T-helper 1 cell treated with Interleukin-12 subunit alpha and Interleukin-12 subunit beta and Interleukin-4 antibody, amounts not matched to agents 30 ng/mL and 1 ng/mL, for 36 hours (primary cell): ENCODE results near the gene SLCO2A1. TPM values are rescaled to one million over a fixed set of nuclear protein-coding genes. Genes with fewer than 3 reads are reported as not detected.

Experiments
- intact Hi-C: fragments of 100-400 bp; cut with micrococcal nuclease; formaldehyde crosslinking; loops from one replicate; pipeline ENCODE4 v1.15.1; 2024
- total RNA-seq: library from RNA; stranded (reverse); gene quantifications from 2 replicates; pipeline ENCODE4 v1.2.3, GENCODE V29; 2022

Gene SLCO2A1
- total RNA-seq, 1 donor from 2014 or later, result not detected

DNA sequence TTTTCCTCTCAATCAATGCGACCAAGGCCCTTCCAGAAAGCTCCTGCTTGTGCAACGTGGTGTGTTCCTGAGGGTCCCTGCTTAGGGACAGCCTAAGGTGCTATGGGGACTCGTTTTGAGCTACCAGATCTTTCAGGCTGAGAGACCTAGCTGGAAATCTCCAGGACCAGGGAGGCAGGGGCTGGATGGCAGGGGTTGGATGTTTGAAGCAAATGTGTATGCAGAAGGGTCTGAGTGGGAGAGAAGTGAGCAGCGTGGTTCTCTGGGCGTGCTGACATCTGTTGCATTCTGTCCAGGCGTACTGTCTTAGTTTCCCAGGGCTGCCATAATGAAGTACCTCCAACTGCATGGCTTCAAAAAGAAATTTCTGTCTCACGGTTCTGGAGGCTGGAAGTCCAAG, 31.7 kb upstream of the SLCO2A1 start:
- intact Hi-C loops, result no loop called here

DNA sequence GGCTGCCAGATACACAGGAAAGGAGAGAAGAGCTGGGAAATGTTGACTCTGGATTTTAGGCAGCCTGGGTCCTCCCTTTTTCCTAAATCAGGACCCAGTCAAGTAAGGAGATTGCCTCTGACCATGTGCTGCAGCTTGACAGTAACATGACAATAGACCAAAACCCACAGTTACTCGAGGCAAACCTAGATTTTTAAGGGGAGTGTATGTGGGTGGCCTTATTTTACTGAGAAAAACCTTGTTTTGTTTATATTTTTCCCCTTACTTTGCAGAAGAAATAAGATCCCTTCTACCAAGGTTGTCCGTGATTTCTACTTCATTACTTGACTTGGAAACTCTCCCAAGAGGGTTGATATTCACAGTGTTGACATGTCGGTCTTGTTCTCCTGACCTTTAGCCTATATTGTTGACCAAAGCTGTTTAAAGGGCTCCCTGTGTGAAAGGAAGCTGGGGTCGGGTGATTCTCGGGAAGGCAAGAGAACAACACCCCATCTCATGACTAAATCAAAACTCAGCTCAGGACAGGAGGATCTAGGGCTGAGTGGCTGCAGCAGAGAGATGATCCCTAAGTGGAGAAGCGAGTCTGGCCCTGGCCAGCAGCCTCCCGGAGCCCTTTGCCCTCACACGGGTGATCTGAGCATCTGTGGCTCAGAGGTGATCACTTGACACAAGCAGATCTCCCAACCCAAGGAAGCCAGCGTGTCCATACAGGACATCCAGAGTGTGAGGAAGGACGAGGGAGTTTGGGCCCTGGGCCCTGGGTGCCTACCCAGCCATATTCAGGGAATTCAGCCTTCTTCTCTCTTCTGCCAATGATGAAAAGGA, 31.0 kb upstream of the SLCO2A1 start:
- intact Hi-C loops, result no loop called here

DNA sequence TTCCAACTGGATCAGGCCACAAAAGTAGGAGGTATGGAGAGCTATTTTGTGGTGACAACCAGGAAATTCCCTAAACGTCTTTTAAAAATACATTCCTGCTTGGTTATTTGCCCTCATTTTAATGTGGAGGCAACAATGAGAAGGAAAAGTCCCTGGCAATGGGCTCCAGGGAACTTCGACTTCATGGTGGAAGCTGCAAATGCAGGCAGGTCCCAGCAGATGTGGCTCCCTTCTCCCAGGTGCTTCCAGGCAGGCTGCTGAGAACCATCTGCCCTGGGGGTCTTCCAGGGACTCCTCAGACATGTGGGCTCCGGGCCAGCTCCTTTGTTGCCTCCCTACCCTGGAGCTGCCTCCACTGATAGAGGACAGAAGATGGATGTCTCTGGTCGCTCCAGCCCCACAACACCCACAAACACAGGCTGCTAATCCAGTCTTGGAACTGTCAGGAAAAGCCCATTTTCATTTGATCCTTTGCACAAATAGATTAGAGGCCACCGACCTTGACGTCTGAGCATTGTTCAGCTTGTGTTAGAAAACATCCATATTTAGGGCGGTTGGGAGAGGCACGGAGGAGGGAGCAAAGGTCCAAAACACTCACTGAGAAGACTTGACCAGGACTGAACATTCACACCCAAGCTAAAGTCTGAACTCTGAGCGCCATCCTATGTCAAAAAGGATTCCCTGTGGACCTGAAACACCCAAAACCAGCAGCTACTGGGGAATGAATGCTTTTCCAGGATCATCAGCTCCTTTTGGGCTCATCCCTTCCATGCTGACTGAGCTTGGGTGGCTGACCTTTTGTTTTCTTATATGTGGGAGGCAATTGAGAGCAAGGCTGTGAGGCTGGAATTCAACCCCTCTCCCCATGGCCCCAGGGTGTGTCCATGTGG, 30.2 kb upstream of the SLCO2A1 start:
- intact Hi-C loops, result no loop called here

DNA sequence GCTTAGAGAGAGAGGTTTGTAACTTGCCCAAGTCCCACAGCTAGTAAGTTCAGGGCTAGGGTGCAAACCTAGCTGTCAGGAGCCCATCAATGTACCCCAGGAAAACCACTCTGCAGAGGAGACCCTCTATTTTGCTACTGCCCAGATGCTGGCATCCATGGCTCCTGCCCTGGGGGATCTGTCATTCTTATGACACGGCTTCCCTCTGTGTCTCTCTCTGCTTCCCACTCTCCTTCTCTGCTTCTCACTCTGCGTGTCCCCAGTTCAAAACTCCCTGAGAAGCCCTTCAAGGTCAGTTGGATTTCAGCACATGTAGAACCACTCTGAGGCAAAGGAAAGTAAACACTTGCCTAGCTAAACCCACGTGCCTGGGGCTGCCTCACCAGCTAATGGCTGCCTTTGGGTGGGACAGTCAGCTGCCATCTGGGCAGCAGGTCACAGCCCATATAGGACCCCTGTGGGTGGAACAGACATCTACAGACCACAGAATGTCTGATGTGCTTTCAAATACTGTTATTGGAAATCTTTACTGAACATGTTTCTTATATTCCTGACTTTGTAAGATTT, 29.4 kb upstream of the SLCO2A1 start:
- intact Hi-C loops, result no loop called here

DNA sequence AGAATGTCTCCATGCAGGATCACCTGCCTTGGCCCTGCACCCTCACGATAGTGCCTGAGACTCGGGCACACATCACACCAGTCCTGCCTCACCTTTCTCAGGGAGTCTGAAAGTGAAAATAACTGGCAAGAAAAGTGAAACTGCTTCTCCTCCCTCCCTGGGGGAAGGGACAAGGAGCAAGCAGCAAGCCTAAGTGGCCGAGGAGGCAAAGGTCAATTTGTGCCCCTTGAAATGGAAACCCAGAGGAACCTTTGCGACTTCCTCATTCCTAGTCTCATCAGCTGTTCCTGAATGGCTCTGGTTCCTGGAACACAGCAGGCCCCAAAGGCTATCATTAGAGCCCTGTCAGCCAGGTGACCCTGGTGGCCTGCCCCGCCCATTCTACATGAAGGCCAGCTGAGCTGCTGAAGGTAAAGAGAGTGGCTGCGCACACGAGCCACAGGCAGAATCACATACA, 28.0 kb upstream of the SLCO2A1 start:
- intact Hi-C loops, result no loop called here

DNA sequence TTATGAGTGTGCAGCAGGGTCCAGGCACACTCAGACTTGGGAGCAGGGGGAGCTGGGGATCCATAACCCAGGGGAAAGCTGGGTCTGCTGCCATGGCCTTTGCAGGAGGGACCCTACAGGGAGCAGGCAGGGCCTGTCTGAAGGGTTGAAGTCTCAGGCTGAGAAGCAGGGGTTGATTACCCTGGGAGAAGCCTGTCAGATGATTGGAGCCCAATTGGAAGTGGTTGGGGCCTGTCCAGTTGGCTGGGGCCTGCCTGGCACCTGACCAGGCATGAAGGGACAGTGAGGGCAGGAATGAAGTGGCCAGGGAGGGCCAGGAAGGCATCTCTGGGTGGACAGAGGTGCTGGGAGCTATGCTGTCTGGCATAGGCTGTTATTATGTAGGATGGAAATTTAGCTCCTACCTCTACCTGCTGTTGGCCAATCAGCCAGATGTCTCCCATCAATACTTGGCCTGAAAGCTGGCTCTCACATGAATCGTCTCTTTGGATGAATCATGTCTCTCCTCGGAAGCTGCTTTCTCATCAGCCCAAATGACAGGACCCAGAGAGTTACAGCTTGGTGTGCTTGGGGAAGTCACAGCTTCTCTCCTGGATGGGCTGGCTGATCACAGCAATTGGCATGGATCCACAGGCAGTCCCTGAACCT, 27.4 kb upstream of the SLCO2A1 start:
- intact Hi-C loops, result no loop called here

DNA sequence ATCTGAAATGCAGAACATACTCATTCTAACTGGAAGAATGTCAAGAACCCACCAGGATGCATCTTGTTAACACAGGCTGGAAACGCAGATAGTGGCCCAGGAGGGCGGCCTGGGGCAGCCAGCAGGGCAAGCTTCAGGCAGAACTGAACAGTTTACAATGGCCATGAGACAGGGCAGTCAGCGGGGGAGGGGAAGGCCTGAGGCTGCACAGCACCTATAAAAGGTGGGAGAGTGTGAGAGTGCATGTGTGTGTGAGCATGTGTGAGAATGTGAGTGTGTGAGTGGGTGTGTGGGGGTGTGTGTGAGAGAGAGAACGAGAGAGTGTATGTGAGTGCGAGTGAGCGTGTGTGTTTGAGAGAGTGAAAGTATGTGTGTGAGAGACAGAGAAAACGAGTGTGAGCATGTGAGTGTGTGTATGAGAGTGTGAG, 26.8 kb upstream of the SLCO2A1 start:
- intact Hi-C loops, result no loop called here

DNA sequence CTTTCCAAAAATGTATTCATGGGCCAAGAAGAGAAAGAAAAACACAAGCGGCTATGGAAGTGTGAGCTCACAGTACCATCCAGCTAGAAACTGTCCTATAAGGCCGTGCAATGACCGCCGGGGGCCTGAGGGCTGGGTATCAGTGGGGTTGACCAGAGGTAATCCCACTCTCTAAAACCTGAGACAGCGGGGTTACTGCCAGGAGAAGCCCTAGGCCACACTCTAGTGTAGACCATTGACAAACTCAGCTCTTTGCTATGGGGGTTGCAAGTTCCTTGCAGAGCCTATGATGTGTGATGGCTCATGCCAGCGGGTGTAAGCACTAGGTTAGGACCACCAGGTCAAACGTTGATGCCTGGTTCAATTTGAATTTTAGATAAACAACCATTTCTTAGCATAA, 25.9 kb upstream of the SLCO2A1 start:
- intact Hi-C loops, result no loop called here

DNA sequence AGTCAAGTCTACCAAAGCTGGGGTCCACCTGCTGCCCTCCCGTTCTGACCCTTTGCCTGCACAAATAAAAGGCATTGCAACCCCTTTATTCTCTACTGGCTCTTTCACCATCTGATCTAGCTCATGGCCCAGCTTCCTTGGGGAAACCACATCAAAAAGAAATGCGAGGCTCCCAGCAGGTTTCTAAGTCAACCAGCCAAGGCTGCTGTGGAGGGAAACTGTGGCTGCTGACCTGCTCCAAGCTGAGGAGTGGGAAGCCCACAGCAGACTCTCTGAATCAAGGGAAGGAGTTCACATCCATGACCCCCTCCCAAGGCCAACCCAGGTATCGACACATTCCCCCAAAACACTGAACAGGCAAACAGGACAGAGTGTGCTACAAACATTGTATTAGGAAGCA, 25.2 kb upstream of the SLCO2A1 start:
- intact Hi-C loops, result no loop called here

DNA sequence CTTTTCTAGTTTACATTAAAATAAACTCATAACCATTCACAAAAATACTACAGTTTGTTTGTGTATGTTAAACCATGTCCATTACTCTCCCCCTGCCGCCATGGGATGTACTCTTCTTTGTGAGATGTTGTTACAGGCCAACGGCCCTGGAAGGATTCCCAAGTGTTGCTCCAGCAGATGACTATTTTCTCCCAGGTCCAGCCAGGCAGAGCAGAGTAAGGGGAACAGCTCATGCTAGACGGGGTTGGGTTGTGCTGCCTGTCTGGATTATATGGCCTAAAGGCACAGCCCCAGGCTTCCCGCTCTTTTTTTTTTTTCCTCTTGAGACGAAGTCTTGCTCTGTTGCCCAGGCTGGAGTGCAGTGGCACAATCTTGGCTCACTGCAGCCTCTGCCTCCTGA, 24.5 kb upstream of the SLCO2A1 start:
- intact Hi-C loops, result no loop called here

DNA sequence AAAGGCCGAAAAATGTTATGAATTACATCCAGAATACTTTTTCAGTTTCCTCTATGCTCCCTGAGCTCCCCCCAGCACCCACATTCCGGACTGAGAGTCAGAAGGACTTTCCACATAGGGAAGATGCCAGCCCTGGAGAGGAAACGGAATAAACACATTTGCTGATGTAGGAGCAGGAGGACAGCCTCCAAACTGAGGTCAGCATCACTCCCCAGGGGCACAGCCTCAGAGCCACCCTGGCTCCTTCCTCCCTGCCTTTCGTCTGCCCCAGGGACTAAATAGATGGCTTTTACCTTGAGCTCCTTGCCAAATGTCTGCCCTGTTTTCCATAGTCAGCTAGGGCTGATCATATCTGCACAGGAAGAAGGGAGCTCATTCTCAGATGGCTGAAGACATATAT, 22.6 kb upstream of the SLCO2A1 start:
- intact Hi-C loops, result no loop called here

DNA sequence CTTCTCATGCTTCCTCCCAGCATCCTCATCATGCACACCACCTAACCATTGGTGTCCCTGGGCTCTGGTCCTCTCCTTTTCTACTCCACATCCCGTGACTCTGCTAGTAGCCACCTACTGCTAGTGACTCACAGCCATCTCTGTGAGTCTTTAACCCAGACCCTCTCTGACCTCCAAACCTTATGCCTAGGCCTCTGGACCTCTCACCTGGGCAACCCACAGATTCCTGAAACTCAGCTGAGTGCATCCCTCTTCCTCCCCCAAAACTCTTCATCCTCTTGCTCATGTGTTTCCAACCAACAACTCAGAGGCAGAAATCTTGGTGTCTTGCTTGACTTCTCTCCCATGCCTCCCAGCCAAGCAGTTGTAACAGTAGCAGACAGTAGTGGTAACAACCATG, 20.0 kb upstream of the SLCO2A1 start:
- intact Hi-C loops, result no loop called here

DNA sequence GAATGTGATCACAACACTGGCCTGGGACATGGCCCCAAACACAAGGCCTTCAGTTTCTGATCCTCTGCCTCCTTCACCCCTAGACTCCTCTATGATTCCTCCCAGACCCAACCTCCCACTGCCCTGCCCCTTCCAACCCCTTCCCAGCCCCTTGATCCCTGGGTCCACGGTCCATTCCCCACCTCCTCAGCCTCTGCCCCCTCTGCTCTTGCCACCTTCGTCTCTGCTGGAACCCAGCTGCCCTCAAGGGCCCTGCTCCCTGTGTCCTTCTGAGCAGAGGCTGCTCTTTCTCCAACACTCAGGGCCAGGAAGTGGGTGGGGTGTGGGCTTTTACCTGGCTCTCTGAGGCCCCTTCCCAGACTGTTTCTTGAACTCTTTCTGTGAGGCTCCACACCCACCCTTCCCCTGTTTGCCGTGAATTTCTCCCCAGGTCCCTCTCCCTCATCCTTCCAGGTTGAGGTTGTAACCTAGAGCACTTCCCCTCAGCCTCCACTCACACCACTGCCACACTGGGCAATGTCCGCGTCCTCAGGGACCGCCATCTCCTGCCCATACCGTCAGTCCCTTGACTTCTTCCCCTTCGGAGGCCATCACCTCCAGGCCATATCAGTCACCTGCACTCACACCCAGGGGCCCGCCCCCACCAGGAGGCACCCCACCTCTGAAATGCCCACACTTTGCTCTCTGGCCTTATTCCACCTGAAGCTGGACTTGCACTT, 18.7 kb upstream of the SLCO2A1 start:
- intact Hi-C loops, result no loop called here

DNA sequence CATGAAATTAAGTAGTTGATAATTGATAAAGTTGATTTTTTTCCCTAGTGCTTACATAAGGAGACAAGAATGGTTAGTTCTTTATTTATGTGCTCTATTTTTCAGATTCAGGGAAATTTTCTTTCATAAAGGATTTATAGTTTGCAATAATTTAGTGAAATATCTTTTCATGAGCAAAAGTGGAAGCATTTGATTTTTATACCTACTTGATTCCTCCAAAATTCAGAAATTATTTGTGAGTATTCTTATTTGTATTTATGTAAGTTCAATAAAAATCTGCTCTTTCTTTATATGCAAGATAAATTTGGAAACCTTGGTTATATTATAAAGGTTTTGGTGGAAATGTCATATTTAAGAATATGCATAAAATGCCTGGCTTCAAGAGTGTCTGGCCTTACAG, 14.7 kb upstream of the SLCO2A1 start:
- intact Hi-C loops, result no loop called here

DNA sequence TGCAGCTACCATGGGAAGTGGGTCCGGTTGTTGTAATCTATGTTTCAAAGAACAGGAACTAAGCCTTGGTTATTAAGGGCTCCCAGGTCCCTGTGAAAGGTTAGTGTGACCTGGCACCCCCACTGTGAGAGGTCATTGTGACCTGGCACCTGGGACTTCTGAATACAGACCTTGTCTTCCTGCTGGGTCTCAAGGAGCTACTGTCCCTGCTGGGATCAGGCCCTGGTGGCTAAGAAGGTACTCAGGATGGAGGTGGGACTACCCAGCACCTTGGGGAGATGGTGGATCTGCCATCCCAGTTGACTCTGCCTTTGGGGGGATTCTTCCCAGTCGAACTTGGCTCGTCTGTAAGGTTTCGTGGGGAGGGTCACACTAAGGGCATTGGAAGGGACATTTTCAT, 10.3 kb upstream of the SLCO2A1 start:
- intact Hi-C loops, result no loop called here

DNA sequence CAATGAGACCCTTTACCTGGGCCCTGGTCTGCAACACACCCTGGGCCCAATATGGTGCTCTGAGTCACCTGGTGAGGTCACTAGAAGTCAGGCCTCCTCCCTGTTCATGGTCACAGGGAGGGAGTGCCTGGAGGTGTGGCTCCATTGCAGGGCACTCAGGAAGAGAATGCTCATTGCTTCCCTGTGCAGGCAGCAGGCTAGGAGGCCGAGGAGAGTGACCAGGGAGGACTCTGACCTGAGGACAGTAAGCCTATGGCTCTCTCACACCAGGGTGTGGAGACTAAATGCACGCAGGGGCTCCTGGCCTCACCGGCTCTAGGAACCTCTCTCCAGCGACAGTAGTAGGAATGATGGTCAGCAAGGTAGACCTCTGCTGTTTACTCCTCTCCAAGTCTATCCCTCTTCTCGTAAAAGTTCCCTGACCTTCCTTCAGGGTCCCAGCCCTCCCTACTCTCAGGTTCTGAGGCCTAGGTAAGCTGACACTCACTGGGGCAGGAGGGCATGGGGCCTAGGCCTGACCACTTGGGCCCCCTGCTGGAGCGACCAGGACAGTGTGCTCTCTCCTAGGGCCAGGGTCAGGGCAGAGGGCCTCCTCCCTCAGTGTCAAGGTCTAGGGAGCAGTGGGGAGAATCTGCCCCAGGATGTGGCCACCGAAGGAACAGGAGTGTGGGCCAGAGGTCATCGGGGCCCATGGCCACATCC, 9.6 kb upstream of the SLCO2A1 start:
- intact Hi-C loops, result no loop called here

DNA sequence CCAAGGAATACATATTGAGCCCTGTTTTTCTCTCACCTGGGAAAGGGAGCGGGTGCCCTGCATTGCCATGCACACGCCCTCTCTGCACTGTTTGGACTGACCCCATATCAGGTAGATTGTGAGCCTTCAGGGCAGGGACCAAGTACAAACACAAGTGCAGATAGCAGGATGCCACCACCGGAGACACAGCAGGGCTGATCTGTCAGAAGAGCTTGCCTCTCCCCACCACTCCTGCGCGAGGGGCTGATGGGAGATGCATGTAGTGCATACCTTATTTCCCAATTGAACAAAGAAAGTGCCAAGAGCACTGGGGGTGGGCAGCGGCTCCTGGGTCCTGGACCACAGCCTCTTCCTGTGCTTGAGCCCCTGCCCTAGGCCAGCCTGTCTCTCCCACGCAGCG, 9.0 kb upstream of the SLCO2A1 start:
- intact Hi-C loops, result no loop called here

DNA sequence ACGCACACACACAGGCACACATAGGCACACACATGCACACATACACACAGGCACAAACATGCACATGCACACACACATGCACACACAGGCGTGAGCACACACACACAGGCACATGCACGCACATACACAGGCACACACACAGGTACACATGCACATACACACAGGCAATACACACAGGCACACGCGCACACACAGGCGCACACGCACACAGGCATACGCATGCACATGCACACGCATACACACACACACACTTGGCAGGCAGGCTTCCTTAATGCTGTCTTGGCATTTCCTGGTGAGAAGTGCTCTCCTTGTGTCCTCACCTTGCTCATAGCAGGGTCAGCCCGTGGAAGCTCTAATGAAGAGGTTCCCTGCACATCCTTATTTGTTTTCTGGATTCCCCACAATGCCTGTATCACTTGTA, 8.4 kb upstream of the SLCO2A1 start:
- intact Hi-C loops, result no loop called here

DNA sequence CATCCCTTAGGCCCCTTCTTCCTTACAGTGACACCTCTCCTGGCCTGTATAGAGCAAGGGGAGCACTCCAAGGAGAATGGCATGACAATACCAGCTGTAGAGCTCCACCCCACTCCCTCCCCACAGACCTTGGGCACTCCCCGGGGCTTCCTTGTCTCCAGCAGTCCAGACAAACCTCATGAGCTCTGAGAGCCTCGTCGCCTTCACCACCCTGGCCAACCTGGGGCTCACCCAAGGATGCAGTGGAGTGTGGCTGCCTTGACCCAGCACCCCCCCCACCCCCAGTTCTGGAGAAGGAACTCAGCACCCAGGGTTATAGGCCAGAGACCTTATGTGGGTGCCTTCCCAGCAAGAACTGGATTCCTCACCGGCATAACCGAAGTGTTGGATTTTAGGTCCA, 7.4 kb upstream of the SLCO2A1 start:
- intact Hi-C loops, result no loop called here

DNA sequence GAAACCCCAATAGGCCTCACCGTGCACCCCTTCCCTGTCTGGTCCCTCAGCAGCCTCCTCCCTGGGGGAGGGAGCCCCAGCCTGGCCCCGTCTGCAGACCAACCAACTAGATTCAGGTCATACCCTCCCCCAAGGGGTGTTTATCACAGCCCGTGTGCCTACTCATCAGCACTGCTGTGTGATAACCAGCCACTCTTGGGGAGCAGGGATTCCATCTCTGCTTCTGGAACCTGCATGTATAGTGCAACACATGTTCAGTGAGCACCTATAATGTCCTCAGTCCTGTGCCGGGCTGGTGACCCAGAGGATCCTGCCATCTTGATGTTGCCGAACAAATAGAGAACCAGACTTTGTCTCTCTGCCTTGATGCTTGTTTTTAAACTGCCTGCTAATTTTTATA, 6.6 kb upstream of the SLCO2A1 start:
- intact Hi-C loops, result no loop called here
